Stimulated activated CD8-positive, alpha-beta memory T cell treated with anti-CD3 and anti-CD28 coated beads, Interleukin-15, amount 100 ng/mL, for 4 hours (primary cell): ENCODE results near the gene CHRM5.
A peak's percentile ranks its signal among the peaks of the same experiment; 100 is the strongest.
"Not testable (repeated sequence)": the region's sequence is repeated elsewhere in the genome, so short reads cannot be mapped to it uniquely, and the experiment has no call there.

Experiments used
- DNase-seq, 2 donors: peaks; one replicate each; pipeline ENCODE4 v3.0.0-alpha.2; 2020; ENCODE audit warnings: low read depth in 2 of 2

Gene CHRM5

GRCh38 chr15:33988384-33988783 lies 20.1 kb downstream of the CHRM5 start:
- no peak for DNase-seq

GRCh38 chr15:33994005-33994615 lies 25.8 kb downstream of the CHRM5 start:
- no peak for DNase-seq

GRCh38 chr15:33995666-33996065 lies 27.4 kb downstream of the CHRM5 start:
- not testable (repeated sequence) for DNase-seq

GRCh38 chr15:34001536-34001935 lies 33.2 kb downstream of the CHRM5 start:
- no peak for DNase-seq

- DNase-seq = no peak
Measured at GRCh38 chr15:34006381-34006780, 38.1 kb downstream of the CHRM5 start.

GRCh38 chr15:34009656-34010055 lies 41.4 kb downstream of the CHRM5 start:
- DNase-seq = no peak

- DNase-seq = no peak
Measured at GRCh38 chr15:34010921-34011320, 42.6 kb downstream of the CHRM5 start.

- no peak for DNase-seq
Measured at GRCh38 chr15:34011481-34011880, 43.2 kb downstream of the CHRM5 start.

- DNase-seq = no peak
Measured at GRCh38 chr15:34012461-34013028, 44.2 kb downstream of the CHRM5 start.

- no peak for DNase-seq
Measured at GRCh38 chr15:34013746-34014145, 45.4 kb downstream of the CHRM5 start.

GRCh38 chr15:34014556-34014955 lies 46.3 kb downstream of the CHRM5 start:
- no peak for DNase-seq

GRCh38 chr15:34018021-34018645 lies 49.8 kb downstream of the CHRM5 start:
- no peak for DNase-seq

GRCh38 chr15:34018738-34019137 lies 50.4 kb downstream of the CHRM5 start:
- DNase-seq = not testable (repeated sequence)

GRCh38 chr15:34019369-34019990 lies 51.2 kb downstream of the CHRM5 start:
- no peak for DNase-seq

GRCh38 chr15:34023907-34024306 lies 55.6 kb downstream of the CHRM5 start:
- no peak for DNase-seq

- no peak for DNase-seq
Measured at GRCh38 chr15:34025252-34025651, 57.0 kb downstream of the CHRM5 start.

- DNase-seq = no peak
Measured at GRCh38 chr15:34027606-34028005, 59.3 kb downstream of the CHRM5 start.

- no peak for DNase-seq
Measured at GRCh38 chr15:34031987-34032760, 63.9 kb downstream of the CHRM5 start.

- DNase-seq = peak; percentile 54 to 62
Measured at GRCh38 chr15:34038023-34038870, 70.0 kb downstream of the CHRM5 start.

GRCh38 chr15:34038871-34039789 lies 70.8 kb downstream of the CHRM5 start, which contains the start of gene AVEN:
Gene AVEN (minus strand): TSS chr15:34039204. CDS start chr15:34039046, 158 bp downstream.
- DNase-seq = peak in 1 of 2 donors; percentile 44
